Trophoblast cell (in vitro differentiated cells and primary cell): Measurements from ENCODE around the gene NATD1.

Experiments
- DNase-seq, 2 donors: peaks; one replicate each; pipeline ENCODE4 v3.0.0-alpha.2; 2016
- H2AFZ ChIP-seq: 2 replicates; pipeline ENCODE4 v1.6.1; 2013; ENCODE audit warnings: low read length, moderate library complexity, mild to moderate bottlenecking; ENCODE audit not compliant: insufficient read depth, poor library complexity
- H2AK5ac ChIP-seq: 2 replicates; pipeline ENCODE4 v1.6.1; 2013; ENCODE audit warnings: mild to moderate bottlenecking, low read length
- H2BK120ac ChIP-seq: 2 replicates; pipeline ENCODE4 v1.6.1; 2013; ENCODE audit warnings: low read length, mild to moderate bottlenecking, moderate library complexity; ENCODE audit not compliant: insufficient read depth, poor library complexity
- H2BK12ac ChIP-seq: 2 replicates; pipeline ENCODE4 v1.6.1; 2013; ENCODE audit warnings: mild to moderate bottlenecking, low read length, moderate library complexity
- H2BK5ac ChIP-seq: 2 replicates; pipeline ENCODE4 v1.6.1; 2013; ENCODE audit warnings: low read length, low read depth, moderate library complexity, mild to moderate bottlenecking; ENCODE audit not compliant: poor library complexity
- H3K14ac ChIP-seq: 2 replicates; pipeline ENCODE4 v1.6.1; 2013; ENCODE audit warnings: mild to moderate bottlenecking, low read length
- H3K18ac ChIP-seq: 2 replicates; pipeline ENCODE4 v1.6.1; 2013; ENCODE audit warnings: mild to moderate bottlenecking, low read length
- H3K23ac ChIP-seq: 2 replicates; pipeline ENCODE4 v1.6.1; 2013; ENCODE audit warnings: low read length
- H3K27ac ChIP-seq: 2 replicates; pipeline ENCODE4 v1.5.1; 2013; ENCODE audit warnings: low read depth, mild to moderate bottlenecking, inconsistent platforms, low read length, moderate library complexity
- H3K27me3 ChIP-seq: 2 replicates; pipeline ENCODE4 v1.6.1; 2013; ENCODE audit warnings: inconsistent platforms, mild to moderate bottlenecking, low read length, moderate library complexity; ENCODE audit not compliant: insufficient read depth
- H3K36me3 ChIP-seq, 2 experiments: 1 replicate in 1 of 2; 2 replicates in 1 of 2; pipeline ENCODE4 v1.6.1; 2013; ENCODE audit warnings: low read length in 2 of 2, mild to moderate bottlenecking in 2 of 2, moderate library complexity in 1 of 2; ENCODE audit not compliant: insufficient read depth in 2 of 2, control insufficient read depth in 1 of 2
- H3K4ac ChIP-seq: 2 replicates; pipeline ENCODE4 v1.6.1; 2013; ENCODE audit warnings: low read depth, mild to moderate bottlenecking, low read length, moderate library complexity
- H3K4me1 ChIP-seq, 2 experiments: 1 replicate in 1 of 2; 2 replicates in 1 of 2; pipeline ENCODE4 v1.6.1; 2013; ENCODE audit warnings: low read length in 2 of 2, mild to moderate bottlenecking in 2 of 2, moderate library complexity in 1 of 2; ENCODE audit not compliant: insufficient read depth in 2 of 2, control insufficient read depth in 1 of 2
- H3K4me2 ChIP-seq: 2 replicates; pipeline ENCODE4 v1.6.1; 2013; ENCODE audit warnings: inconsistent platforms, mild to moderate bottlenecking, low read length, moderate library complexity
- H3K4me3 ChIP-seq: 2 replicates; pipeline ENCODE4 v1.5.1; 2013; ENCODE audit warnings: mild to moderate bottlenecking, low read depth, low read length, inconsistent platforms
- H3K79me1 ChIP-seq: one replicate; pipeline ENCODE4 v1.6.1; 2013; ENCODE audit warnings: low read length
- H3K79me2 ChIP-seq: 2 replicates; pipeline ENCODE4 v1.6.1; 2013; ENCODE audit warnings: low read length, mild to moderate bottlenecking; ENCODE audit not compliant: control insufficient read depth, insufficient read depth, poor library complexity
- H3K9ac ChIP-seq: 2 replicates; pipeline ENCODE4 v1.6.1; 2013; ENCODE audit warnings: mild to moderate bottlenecking, low read length
- H3K9me3 ChIP-seq: 2 replicates; pipeline ENCODE4 v1.6.1; 2013; ENCODE audit warnings: low read depth, mild to moderate bottlenecking, control low read depth, inconsistent platforms, low read length; ENCODE audit not compliant: insufficient read depth
- H4K12ac ChIP-seq: 2 replicates; pipeline ENCODE4 v1.6.1; 2013; ENCODE audit warnings: low read depth, mild to moderate bottlenecking, low read length, moderate library complexity
- H4K8ac ChIP-seq: 2 replicates; pipeline ENCODE4 v1.6.1; 2013; ENCODE audit warnings: low read depth, mild to moderate bottlenecking, low read length, moderate library complexity
- H4K91ac ChIP-seq: one replicate; pipeline ENCODE4 v1.6.1; 2013; ENCODE audit warnings: low read depth, mild to moderate bottlenecking, low read length, moderate library complexity
- WGBS: extraction: QIAGEN DNeasy Blood & Tissue Kit; methylation state at CpG from one replicate; pipeline ENCODE4 v1.1.7; 2013; ENCODE audit warnings: missing lambda C conversion rate; ENCODE audit not compliant: insufficient read length, insufficient coverage; ENCODE audit errors: extremely low coverage; 5-methylcytosine and 5-hydroxymethylcytosine counted together

NATD1 gene

GRCh38 chr17:21242026-21242697 is 11.0 kb downstream of the NATD1 start:
- H2BK5ac ChIP-seq, result no peak overlapping the region
- peaks cover 2% of the 10 kb centered on the region for H3K9me3 ChIP-seq
- no peak for DNase-seq
- peak overlapping the region; percentile 55 for H3K14ac ChIP-seq
- peaks cover 14% of the 10 kb centered on the region for H3K79me1 ChIP-seq
- H4K91ac ChIP-seq, result peak overlapping the region; percentile 73
- peak overlapping the region; percentile 32 for H3K18ac ChIP-seq
- no peak overlapping the region for H3K4ac ChIP-seq
- H2AK5ac ChIP-seq, result peak overlapping the region; percentile 26
- H3K4me3 ChIP-seq, result no peak overlapping the region
- H3K4me2 ChIP-seq, result no peak overlapping the region
- H3K4me1 ChIP-seq, result peaks cover 43 to 44% of the 10 kb centered on the region in 2 experiments
- no peak overlapping the region for H2BK12ac ChIP-seq
- no peak overlapping the region for H3K27ac ChIP-seq
- no peak overlapping the region for H3K23ac ChIP-seq
- no peak overlapping the region for H2AFZ ChIP-seq
- H4K12ac ChIP-seq, result no peak overlapping the region
- H4K8ac ChIP-seq, result no peak overlapping the region
- H3K9ac ChIP-seq, result no peak overlapping the region
- peak overlapping the region; percentile 50 for H2BK120ac ChIP-seq
- H3K79me2 ChIP-seq, result peaks cover 2% of the 10 kb centered on the region
- H3K27me3 ChIP-seq, result no peaks in the 10 kb centered on the region
- H3K36me3 ChIP-seq, result peaks cover 3 to 6% of the 10 kb centered on the region in 2 experiments
- WGBS, result no CpG with 5 or more reads among the region's 11 CpGs

GRCh38 chr17:21241564-21241963 is 11.6 kb downstream of the NATD1 start:
- Histone ChIP-seq H3K18ac (no peak overlapping the region), H3K36me3 (peaks cover 3 to 6% of the 10 kb centered on the region in 2 experiments), H4K12ac (no peak overlapping the region), H3K9ac (no peak overlapping the region), H3K14ac (no peak overlapping the region), H3K79me2 (peaks cover 2% of the 10 kb centered on the region), H2BK12ac (no peak overlapping the region), H4K91ac (no peak overlapping the region), H3K27me3 (no peaks in the 10 kb centered on the region), H3K9me3 (no peaks in the 10 kb centered on the region), H4K8ac (no peak overlapping the region), H2AFZ (no peak overlapping the region), H3K4ac (no peak overlapping the region), H3K4me3 (no peak overlapping the region), H3K79me1 (peaks cover 14% of the 10 kb centered on the region), H3K4me1 (peaks cover 43 to 44% of the 10 kb centered on the region in 2 experiments), H2BK120ac (no peak overlapping the region), H3K4me2 (no peak overlapping the region), H2AK5ac (no peak overlapping the region), H3K23ac (no peak overlapping the region), H3K27ac (no peak overlapping the region), H2BK5ac (no peak overlapping the region)
- no CpG with 5 or more reads among the region's 11 CpGs for WGBS
- DNase-seq, result no peak

GRCh38 chr17:21240369-21241055 is 12.7 kb downstream of the NATD1 start:
- Histone ChIP-seq H2BK12ac (no peak overlapping the region), H4K91ac (peak overlapping the region; percentile 60), H3K14ac (peak overlapping the region; percentile 26), H3K18ac (peak overlapping the region; percentile 43), H3K9ac (no peak overlapping the region), H2BK5ac (peak overlapping the region; percentile 18), H2AFZ (no peak overlapping the region), H3K36me3 (peaks cover 3 to 6% of the 10 kb centered on the region in 2 experiments), H2BK120ac (peak overlapping the region; percentile 27), H4K12ac (no peak overlapping the region), H3K9me3 (no peaks in the 10 kb centered on the region), H3K27me3 (no peaks in the 10 kb centered on the region), H3K27ac (peak overlapping the region; percentile 36), H3K23ac (no peak overlapping the region), H3K4me2 (peak overlapping the region; percentile 10), H3K79me1 (peaks cover 14% of the 10 kb centered on the region), H4K8ac (peak overlapping the region; percentile 0), H3K4me3 (no peak overlapping the region), H3K4ac (no peak overlapping the region), H2AK5ac (peak overlapping the region; percentile 44), H3K4me1 (peaks cover 43 to 44% of the 10 kb centered on the region in 2 experiments), H3K79me2 (peaks cover 2% of the 10 kb centered on the region)
- no CpG with 5 or more reads among the region's 25 CpGs for WGBS
- peak in 1 of 2 donors; percentile 13 for DNase-seq

DNA sequence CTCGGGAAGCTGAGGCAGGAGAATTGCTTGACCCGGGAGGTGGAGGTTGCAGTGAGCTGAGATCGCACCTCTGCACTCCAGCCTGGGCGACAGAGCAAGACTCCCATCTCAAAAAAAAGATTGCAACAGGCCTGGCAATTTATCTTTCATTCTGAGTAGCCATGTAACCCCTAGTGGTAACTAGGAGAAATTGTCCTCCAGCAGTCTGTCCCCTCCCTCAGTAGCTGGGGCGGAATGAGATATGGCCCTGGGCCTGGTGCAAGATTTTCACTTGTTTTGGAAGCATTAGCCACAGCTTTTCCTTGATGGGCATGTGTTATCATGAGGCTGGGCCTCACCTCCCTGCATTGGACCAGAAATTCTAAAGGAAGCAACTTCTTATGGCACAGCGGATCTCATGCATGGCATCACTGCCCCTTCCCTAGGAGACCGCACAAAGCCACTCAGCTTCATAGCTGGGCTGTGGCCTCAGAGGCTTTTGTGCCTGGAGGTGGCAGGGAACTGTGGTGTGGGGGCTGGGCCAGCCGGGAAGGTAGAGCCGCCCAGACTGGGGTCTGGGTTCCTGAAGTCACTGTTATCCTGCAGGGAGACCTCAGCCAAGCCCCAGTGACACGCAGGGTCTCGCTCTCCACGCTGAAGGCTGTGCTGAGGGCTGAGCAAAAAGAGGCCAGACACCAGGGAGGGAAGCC is 13.4 kb downstream of the NATD1 start:
- WGBS, result no CpG with 5 or more reads among the region's 12 CpGs

More for the DNA sequence above, 13.4 kb downstream of the NATD1 start:
- H3K4me1 ChIP-seq, result peaks cover 43 to 44% of the 10 kb centered on the region in 2 experiments
- H4K8ac ChIP-seq, result peak overlapping the region; percentile 0
- H3K79me2 ChIP-seq, result peaks cover 2% of the 10 kb centered on the region
- no peak overlapping the region for H3K23ac ChIP-seq
- H3K4ac ChIP-seq, result no peak overlapping the region
- H2BK5ac ChIP-seq, result no peak overlapping the region
- H3K27ac ChIP-seq, result peak overlapping the region; percentile 4
- no peaks in the 10 kb centered on the region for H3K9me3 ChIP-seq
- no peak overlapping the region for H4K12ac ChIP-seq
- H3K4me2 ChIP-seq, result peak overlapping the region; percentile 23
- DNase-seq, result peak; percentile 13 to 54
- peak overlapping the region; percentile 1 for H3K14ac ChIP-seq
- peak overlapping the region; percentile 4 for H4K91ac ChIP-seq
- H2BK120ac ChIP-seq, result peak overlapping the region; percentile 11
- no peak overlapping the region for H3K18ac ChIP-seq
- H3K9ac ChIP-seq, result no peak overlapping the region
- H3K79me1 ChIP-seq, result peaks cover 14% of the 10 kb centered on the region
- no peak overlapping the region for H3K4me3 ChIP-seq
- H2AK5ac ChIP-seq, result no peak overlapping the region
- H2BK12ac ChIP-seq, result no peak overlapping the region
- peaks cover 3 to 6% of the 10 kb centered on the region in 2 experiments for H3K36me3 ChIP-seq
- H2AFZ ChIP-seq, result no peak overlapping the region
- no peaks in the 10 kb centered on the region for H3K27me3 ChIP-seq
